Inflammatory macrophage treated with lipopolysaccharide for 4 hours (primary cell): ENCODE data around the gene B3GNT7.
A peak's percentile ranks its signal among the peaks of the same experiment; 100 is the strongest.
"Not testable (repeated sequence)": the region's sequence is repeated elsewhere in the genome, so short reads cannot be mapped to it uniquely, and the experiment has no call there.

Experiments
- DNase-seq: peaks from one replicate; pipeline ENCODE4 v3.0.0-alpha.2; 2020

Gene B3GNT7

DNA sequence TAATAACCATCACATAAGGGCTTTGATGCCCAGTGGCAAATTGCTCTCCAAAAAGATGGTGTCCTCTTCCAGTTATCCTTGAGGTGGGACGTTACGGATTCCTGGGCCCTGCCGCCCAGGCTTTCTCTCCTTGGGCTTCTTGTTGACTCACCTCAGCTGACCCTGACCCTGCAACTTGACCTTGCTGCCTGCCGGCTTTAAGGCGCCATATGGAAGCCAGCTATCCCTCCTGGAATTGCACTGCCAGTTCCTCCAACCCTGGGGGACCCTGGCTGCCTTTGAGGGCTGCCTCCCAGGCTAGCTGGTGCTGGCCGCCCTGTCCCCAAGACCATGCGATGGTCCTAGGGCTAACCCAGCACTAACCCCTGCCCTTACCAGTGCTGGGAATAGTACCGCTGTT, 28.3 kb upstream of the B3GNT7 start:
- no peak for DNase-seq

DNA sequence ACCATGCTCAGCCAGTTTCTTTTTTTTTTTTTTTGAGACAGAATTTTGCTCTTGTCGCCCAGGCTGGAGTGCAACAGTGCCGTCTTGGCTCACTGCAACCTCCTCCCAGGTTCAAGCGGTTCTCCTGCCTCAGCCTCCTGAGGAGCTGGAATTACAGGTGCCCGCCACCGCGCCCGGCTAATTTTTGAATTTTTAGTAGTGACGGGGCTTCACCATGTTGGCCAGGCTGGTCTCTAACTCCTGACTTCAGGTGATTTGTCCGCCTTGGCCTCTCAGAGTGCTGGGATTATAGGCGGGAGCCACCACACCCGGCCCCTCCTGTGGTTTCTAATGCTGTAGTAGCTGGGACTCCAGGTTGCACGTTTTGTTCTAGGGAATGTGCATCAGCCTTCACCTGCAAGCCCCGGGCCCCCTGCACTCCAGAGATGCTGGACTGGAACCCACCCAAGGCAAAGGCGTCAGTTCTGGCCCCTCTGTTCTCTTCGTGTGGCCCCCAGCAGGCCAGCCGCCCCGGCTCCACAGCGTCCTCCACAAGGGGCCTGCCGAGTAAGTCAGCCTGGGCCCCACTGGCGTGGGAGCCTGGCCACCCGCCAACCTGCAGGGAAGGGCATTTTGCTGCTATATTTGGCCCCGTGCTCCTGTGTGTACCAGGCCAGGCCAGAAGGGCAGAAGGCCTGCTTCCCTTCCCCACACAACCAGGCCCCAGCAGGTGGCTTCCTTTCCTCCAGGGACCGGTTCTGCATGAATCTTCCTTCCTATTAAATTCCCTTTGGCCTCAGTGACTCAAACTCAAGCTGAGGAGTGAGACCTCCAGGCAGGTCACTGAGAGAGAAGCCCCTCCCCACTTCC, 25.7 kb upstream of the B3GNT7 start:
- no peak for DNase-seq

DNA sequence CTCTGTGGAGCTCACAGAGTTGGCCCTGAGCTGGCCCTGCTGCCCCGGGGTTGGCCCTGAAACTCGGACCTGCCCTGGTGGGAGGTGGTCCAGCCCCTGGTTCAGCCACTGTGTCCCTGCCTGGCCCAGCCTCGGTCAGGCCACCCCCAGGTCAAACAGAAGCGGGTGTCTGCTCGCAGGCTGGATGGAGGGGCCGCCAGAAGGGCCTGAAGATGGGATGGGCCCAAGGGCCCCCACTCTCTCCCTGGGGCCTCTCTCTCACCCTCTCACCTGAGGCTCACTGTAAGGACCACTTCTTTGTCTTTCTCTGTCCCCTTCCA, 25.1 kb upstream of the B3GNT7 start:
- no peak for DNase-seq

DNA sequence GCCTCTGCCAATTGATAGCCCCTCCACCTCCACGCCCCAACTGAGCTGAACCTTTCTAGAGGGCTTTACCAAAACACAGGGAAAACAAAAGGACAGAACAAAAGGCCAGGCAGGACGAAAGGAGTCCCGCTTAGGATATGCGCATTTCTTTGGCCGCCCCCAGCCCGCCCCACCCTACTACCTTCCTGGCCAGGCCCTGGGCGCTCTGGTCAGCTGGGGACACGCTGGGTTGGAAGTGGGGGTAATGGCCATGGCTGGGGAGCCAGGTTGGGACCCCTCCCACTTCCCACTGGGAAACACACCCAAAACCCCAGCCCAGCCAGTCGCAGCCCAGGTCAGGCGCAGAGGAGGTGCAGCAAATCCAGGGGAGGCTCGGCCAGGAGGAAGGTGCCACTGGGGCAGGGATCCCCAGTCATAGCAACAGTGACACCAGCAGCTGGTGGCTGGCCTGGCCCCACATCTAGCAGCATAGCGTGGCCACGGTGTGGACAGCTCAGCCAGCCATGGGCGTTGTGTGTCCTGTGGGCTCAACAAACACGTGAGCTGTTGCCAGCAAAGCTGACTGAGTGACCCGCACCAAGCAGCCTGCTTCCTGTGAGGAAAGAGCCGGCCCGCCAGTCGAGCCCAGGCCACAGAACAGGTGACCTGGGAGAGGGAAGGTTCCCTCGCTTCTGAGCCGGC, 24.6 kb upstream of the B3GNT7 start:
- no peak for DNase-seq

- DNase-seq = no peak
Measured at GRCh38 chr2:231371430-231372054, 24.0 kb upstream of the B3GNT7 start.

- no peak for DNase-seq
Measured at GRCh38 chr2:231372326-231372725, 23.2 kb upstream of the B3GNT7 start.

GRCh38 chr2:231373184-231373583, 22.3 kb upstream of the B3GNT7 start:
- DNase-seq = no peak

- DNase-seq = no peak
Measured at GRCh38 chr2:231373786-231374349, 21.6 kb upstream of the B3GNT7 start.

DNA sequence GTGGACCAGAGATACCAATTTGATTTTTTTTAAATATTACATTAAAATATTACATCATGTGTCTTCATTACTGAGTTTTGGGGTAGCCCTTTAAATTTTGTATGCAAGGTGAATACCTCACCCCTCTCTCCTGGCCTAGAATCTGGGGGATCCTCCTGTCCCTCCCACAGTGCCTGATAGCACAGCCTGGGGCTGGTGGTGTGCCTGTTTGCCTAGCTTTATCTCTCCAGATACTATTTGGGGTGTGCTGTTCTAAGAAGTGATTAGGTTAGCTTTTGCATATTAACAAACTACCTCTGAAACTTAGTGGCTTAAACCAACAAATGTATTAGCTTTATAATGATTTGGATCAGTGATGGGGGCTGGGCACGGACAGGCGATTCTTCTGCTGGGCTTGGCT, 20.7 kb upstream of the B3GNT7 start:
- DNase-seq = no peak

DNA sequence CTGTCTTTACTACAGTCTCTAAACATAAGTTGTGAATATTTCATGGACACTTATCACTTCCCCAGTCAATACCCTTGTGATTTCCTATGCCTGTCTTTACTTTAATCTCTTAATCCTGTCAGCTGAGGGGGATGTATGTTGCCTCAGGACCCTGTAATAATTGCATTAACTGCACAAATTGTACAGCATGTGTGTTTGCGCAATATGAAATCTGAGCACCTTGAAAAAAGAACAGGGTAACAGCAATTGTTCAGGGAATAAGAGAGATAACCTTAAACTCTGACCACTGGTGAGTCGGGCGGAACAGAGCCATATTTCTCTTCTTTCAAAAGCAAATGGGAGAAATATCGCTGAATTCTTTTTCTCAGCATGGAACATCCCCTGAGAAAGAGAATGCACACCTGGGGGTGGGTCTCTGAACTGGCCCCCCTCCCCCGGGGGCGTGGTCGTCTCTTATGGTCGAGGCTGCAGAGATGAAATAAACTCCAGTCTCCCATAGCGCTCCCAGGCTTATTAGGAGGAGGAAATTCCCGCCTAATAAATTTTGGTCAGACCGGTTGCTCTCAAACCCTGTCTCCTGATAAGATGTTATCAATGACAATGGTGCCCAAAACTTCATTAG, 19.4 kb upstream of the B3GNT7 start:
- not testable (repeated sequence) for DNase-seq

DNA sequence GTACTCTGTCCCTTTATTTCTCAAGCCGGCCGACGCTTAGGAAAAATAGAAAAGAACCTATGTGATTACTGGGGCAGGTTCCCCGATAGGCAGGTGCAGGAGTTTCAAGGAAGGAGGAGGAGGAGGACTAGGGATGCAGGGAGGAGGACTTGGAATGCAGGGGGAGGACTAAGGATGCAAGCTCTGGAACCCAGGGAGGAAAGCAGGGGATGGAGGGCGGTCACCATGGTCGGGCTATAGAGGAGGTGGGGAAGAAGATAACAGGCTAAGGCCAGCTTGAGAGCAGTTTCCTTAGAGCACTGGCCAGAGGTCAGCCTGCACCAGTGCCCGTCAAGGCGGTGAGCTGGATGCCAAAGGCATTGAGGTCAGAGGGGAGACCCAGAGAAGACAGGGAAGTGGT, 18.7 kb upstream of the B3GNT7 start:
- DNase-seq = no peak

DNA sequence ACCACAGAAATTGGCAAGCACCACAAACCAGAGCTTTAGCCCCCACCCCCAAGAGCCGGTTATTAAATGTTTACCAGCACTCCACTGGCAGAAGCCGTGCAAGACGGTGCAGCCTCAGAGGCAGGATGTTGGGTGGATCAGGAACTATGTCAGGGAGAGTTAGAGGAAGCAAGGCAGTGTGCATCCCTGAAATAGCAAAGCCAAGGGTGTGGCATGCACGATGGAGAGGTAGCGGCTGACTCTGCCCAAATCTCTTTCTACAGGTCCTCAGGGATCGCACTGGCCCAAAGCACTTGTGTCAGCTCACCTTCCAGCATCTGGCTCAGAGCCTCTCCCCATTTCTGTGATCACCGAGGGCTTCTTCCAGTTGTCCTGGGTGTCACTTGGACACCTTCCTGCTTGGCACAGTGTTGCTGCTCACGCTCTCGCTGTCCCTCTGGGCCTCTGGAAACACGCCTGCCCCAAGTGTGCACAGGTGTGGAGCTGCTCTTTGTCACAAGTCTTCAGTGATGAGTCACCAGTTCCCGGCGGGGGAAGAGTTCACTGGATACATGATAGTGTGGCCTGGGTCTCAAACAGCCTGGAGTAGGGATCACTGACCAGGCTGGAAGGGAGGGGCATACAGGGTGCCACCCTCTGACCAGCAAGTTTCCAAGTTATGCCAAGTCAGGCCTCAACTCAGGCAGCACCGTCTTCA, 17.3 kb upstream of the B3GNT7 start:
- no peak for DNase-seq

- DNase-seq = no peak
Measured at GRCh38 chr2:231379266-231380215, 16.0 kb upstream of the B3GNT7 start.

- no peak for DNase-seq
Measured at GRCh38 chr2:231380307-231380706, 15.2 kb upstream of the B3GNT7 start.

GRCh38 chr2:231380991-231381847, 14.3 kb upstream of the B3GNT7 start:
- DNase-seq = no peak

DNA sequence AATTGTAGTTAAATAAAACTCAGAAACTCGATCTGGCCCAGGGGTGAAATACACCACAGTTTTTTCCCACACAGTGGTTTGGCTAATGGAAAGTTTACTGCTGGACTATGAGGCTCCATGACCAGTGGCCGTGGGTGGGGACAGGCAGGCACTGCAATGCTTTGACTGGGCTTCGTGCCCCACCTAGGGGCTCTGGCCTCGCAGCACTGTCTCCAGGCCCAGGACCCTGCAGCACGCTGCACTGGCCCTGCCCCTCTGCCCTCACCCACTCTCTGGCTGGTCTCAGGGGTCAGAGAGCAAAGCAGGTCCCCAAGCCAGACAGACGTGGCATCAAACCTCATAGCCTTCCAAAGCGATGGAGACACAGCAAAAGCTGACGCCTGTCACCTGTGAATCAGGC, 13.4 kb upstream of the B3GNT7 start:
- DNase-seq = no peak

DNA sequence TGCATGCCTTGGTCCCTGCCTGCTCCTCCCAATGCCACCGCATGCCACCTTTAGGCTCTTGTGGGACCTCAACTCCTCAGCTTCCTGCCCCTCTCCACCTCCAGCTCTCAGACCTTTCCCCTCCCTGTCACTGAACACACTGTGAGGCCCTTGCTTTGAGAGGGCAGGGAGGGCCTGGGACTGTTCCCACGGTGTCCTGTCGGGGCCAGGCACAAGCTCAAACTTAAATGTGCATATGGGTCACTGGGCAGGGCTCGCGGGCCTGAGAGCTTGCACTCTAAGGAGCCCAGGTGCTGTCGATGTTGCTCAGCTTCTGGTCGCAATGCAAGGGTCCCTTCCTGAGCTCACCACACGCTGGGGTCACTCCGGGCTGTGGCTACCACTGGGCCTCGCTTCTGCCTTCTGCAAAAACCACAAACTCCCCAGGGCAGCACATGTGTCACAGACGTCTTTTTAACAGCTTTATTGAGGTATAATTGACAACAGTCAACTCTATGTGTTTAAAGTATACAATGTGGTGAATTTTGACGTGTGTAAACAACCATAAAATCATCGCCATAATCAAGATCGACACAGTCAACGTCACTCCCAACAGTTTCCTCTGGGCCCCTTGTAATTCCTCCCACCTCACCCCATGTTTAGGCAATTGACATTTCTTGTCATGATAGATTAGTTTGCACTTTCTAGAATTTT, 11.9 kb upstream of the B3GNT7 start:
- DNase-seq = no peak

GRCh38 chr2:231384109-231384435, 11.4 kb upstream of the B3GNT7 start:
- DNase-seq = no peak

DNA sequence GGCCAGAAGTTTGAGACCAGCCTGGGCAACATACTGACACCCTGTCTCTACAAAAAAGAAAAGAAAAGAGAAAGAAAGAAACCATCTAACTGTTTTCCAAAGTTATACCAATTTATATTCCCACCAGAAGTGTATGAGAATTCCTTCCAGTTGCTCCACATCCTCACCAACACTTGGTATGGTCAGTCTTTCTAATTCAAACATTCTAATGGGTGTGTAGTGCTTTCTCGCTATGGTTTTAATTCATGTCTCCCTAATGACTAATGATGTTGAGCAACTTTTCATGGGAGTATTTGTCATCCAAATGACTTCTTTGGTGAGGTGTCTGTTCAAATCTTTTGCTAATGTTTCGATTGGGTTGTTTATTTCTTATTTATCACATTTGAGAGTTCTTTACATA, 10.5 kb upstream of the B3GNT7 start:
- DNase-seq = peak; percentile 40

- no peak for DNase-seq
Measured at GRCh38 chr2:231385429-231385828, 10.1 kb upstream of the B3GNT7 start.
